ENCODE results near the gene IGSF11.
"Not testable (repeated sequence)": the region's sequence is repeated elsewhere in the genome, so short reads cannot be mapped to it uniquely, and the experiment has no call there.

The IGSF11 gene

GRCh38 chr3:118988198-118989130, 46.2 kb downstream of the IGSF11 start:
- FAIRE-seq: peak; percentile 36

GRCh38 chr3:118987477-118987876, 47.2 kb downstream of the IGSF11 start:
- peak; percentile 85 for FAIRE-seq

- FAIRE-seq: no peak
Observed at GRCh38 chr3:118986734-118987133, 47.9 kb downstream of the IGSF11 start.

- no peak for FAIRE-seq
Observed at GRCh38 chr3:118984699-118985098, 49.9 kb downstream of the IGSF11 start.

- no peak for FAIRE-seq
Observed at GRCh38 chr3:118981494-118982134, 53.0 kb downstream of the IGSF11 start.

GRCh38 chr3:118980832-118981231, 53.8 kb downstream of the IGSF11 start:
- no peak for FAIRE-seq

- no peak for FAIRE-seq
Observed at GRCh38 chr3:118978393-118978758, 56.3 kb downstream of the IGSF11 start.

- FAIRE-seq: no peak
Observed at GRCh38 chr3:118977671-118978392, 56.8 kb downstream of the IGSF11 start.

GRCh38 chr3:118977118-118977517, 57.5 kb downstream of the IGSF11 start:
- FAIRE-seq: no peak

GRCh38 chr3:118975476-118975875, 59.2 kb downstream of the IGSF11 start:
- not testable (repeated sequence) for FAIRE-seq

- peak; percentile 33 for FAIRE-seq
Observed at GRCh38 chr3:118974356-118975097, 60.1 kb downstream of the IGSF11 start.

GRCh38 chr3:118973050-118973449, 61.6 kb downstream of the IGSF11 start:
- no peak for FAIRE-seq

- FAIRE-seq: no peak
Observed at GRCh38 chr3:118970819-118971218, 63.8 kb downstream of the IGSF11 start.

GRCh38 chr3:118968640-118969039, 66.0 kb downstream of the IGSF11 start:
- peak; percentile 33 for FAIRE-seq

- no peak for FAIRE-seq
Observed at GRCh38 chr3:118968111-118968510, 66.5 kb downstream of the IGSF11 start.

GRCh38 chr3:118966700-118967099, 67.9 kb downstream of the IGSF11 start:
- FAIRE-seq: no peak

GRCh38 chr3:118963711-118964110, 70.9 kb downstream of the IGSF11 start:
- no peak for FAIRE-seq

- no peak for FAIRE-seq
Observed at GRCh38 chr3:118960876-118961450, 73.7 kb downstream of the IGSF11 start.

- no peak for FAIRE-seq
Observed at GRCh38 chr3:118955914-118956556, 78.6 kb downstream of the IGSF11 start.

- FAIRE-seq: no peak
Observed at GRCh38 chr3:118951089-118951488, 83.6 kb downstream of the IGSF11 start.

- no peak for FAIRE-seq
Observed at GRCh38 chr3:118949113-118949760, 85.4 kb downstream of the IGSF11 start.

Data from islet of Langerhans (tissue), 1 donor.